Activated CD4-positive, alpha-beta T cell treated with anti-CD3 and anti-CD28 coated beads, Interleukin-2, amount 50 U/mL, for 4 hours (primary cell): Measurements from ENCODE around the gene GCN1.
"Not testable (repeated sequence)": the region's sequence is repeated elsewhere in the genome, so short reads cannot be mapped to it uniquely, and the experiment has no call there.

Source experiments
- DNase-seq, 2 experiments: peaks; one replicate each; pipeline ENCODE4 v3.0.0-alpha.2; 2020

Gene GCN1

DNA sequence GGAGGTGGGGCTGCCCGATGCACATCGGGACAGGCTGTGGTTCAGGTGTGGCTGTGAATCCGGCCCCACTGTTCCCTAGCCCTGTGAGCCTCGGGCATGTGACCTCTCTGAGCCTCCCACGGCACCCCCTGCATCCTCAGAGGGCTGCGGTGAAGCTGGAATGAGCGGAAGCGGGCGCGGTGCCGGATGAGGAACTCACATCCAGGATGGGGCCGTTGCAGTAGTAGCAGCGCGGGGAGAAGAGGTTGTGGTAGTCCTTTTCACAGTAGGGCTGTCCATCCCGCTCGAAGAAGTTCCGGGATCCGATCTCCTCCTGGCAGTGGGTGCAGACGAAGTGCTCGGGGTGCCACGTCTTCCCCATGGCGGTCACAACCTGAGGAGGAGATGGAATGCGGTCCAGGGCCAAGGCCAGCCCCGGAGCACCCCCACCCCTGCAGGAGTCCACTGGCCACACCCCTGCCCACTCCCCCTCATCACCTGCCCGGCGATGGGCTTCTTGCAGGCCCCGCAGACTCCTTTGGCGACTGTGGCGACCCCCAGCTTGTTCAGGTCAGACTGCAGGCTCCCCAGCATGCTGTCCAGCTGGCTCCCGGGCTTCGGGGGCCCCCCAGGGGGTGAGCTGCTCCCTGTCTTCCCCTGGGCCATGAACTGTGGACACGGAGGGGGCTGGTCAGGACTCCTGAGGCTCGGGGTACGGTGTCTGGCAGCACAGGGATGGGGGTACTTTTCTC lies 20.3 kb upstream of the GCN1 start:
- no peak for DNase-seq

GRCh38 chr12:120213758-120214157 lies 19.2 kb upstream of the GCN1 start:
- no peak for DNase-seq

DNA sequence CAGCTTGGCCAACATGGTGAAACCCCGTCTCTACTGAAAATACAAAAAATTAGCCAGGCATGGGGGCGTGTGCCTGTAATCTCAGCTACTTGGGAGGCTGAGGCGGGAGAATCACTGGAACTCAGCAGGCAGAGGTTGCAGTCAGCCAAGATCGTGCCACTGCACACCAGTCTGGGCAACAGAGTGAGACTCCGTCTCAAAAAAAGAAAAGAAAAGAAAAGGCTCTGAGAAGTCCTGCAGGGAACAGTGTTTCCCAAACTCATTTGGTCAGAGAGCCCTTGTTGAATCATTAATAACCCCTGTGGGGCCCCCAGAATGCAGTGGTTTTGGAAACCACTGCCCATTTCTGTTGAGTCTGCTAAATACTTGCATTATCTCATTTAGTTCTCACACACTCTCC lies 18.7 kb upstream of the GCN1 start:
- not testable (repeated sequence) for DNase-seq

- DNase-seq = no peak
Observed at GRCh38 chr12:120212301-120212700, 17.8 kb upstream of the GCN1 start.

- DNase-seq = no peak
Observed at GRCh38 chr12:120211904-120212283, 17.4 kb upstream of the GCN1 start.

- no peak for DNase-seq
Observed at GRCh38 chr12:120211243-120211903, 16.9 kb upstream of the GCN1 start.

DNA sequence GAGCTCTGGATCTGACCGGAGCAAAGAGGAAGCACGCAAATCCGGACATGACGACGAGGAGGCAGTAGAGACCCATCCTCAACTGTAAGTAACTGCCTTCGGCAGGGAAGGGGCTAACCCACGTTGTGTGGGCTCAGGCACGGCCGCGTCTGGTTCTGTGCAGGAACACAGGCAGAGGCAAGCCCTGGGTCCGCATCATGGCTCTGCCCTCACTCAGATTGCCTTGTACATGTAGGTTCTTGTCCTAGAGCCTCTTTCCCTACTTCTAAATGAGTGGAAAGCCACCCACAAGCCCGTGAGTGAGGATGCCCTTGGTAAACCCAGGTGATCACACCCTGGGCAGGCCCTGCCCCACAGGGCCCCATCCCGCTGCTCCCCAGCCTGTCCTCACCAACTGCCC lies 15.3 kb upstream of the GCN1 start:
- no peak for DNase-seq

GRCh38 chr12:120207227-120207626 lies 12.7 kb upstream of the GCN1 start:
- no peak for DNase-seq

- DNase-seq = not testable (repeated sequence)
Observed at GRCh38 chr12:120206781-120207180, 12.3 kb upstream of the GCN1 start.

GRCh38 chr12:120206228-120206627 lies 11.7 kb upstream of the GCN1 start:
- DNase-seq = no peak

GRCh38 chr12:120204171-120204570 lies 9.7 kb upstream of the GCN1 start:
- no peak for DNase-seq

DNA sequence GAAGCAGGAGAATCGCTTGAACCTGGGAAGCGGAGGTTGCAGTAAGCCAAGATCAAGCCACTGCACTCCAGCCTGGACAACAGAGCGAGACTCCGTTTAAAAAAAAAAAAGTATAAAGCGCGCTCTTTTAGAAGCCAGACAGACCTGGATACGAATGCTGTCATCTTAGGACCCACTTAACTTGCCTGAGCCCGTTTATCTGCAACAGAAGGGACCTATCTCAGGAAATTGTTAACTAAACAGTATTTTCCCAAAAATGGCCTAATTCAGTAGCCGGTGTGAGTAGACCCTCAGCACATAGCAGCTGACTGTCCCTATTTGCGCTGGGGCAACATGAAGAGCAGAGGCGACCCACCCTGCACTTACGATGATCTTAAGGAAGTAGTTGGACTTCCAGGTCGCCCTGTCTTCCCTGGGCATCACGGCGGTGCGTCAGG lies 5.9 kb upstream of the GCN1 start:
- no peak for DNase-seq

GRCh38 chr12:120199595-120200306 lies 5.2 kb upstream of the GCN1 start:
- peak; percentile 31 to 38 for DNase-seq

- DNase-seq = no peak
Observed at GRCh38 chr12:120199025-120199424, 4.5 kb upstream of the GCN1 start.

- no peak for DNase-seq
Observed at GRCh38 chr12:120197542-120197887, 3.0 kb upstream of the GCN1 start.

DNA sequence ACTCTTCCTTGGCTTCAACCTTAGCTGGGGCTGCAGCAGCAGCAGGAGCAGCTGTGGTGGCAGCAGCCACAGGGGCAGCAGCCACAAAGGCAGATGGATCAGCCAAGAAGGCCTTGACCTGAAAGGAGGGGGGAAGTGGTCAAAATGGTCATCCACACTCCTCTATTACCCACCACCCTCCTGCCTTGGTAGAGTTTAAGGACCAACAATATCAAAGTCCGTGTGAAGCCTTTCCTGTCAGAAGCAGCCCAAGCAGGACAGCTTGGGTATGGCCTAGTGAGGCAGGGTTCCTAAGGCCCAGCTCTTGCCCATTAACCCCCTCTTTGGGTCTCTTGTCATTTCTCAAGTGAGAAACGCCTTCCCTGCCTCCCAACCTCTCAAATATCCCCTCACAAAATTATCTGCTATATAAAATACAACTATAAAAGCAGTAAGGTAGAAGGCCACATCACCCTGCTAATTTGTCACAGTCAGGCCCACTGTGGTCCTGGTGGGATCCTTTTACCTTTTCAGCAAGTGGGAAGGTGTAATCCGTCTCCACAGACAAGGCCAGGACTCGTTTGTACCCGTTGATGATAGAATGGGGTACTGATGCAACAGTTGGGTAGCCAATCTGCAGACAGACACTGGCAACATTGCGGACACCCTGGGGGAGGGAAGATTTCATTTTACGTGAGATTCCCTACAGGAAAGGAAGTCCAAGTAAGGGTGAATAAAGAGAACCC lies 2.5 kb upstream of the GCN1 start:
- DNase-seq = not testable (repeated sequence)

DNA sequence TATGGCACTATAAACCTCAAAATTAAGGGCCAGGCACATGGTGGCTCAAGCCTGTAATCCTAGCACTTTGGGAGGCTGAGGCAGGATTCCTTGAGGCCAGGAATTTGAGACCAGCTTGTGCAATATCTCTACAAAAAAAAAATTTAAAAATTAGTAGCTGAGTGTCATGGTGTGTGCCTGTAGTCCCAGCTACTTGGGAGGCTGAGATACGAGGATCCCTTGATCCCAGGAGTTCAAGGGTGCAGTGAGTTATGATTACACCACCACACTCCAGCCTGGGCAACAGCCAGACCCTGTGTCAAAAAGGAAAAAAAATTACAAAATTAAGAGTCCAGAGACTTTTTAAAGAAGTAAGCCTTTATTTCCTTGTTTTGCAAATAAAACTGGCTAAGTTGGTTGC lies 1.8 kb upstream of the GCN1 start:
- no peak for DNase-seq

DNA sequence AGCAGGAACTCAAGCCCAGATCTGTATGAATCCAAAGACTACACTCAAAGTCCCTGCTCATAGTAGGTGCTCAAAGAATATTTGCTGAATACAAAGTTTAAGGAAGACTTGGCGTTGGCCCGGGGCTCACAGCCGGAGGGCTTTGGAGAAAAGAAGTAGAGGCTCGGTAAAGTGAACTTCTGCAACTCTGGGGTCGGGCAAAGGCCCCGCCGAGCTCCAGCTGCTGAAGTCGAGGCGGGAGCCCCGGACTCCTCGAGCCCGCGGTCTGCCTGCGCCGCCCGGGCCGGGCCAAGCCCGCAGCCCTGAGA lies 335 bp downstream of the GCN1 start:
- no peak for DNase-seq

GRCh38 chr12:120193286-120193685 lies 1.2 kb downstream of the GCN1 start:
- DNase-seq = not testable (repeated sequence)

- no peak for DNase-seq
Observed at GRCh38 chr12:120190985-120191480, 3.5 kb downstream of the GCN1 start.

DNA sequence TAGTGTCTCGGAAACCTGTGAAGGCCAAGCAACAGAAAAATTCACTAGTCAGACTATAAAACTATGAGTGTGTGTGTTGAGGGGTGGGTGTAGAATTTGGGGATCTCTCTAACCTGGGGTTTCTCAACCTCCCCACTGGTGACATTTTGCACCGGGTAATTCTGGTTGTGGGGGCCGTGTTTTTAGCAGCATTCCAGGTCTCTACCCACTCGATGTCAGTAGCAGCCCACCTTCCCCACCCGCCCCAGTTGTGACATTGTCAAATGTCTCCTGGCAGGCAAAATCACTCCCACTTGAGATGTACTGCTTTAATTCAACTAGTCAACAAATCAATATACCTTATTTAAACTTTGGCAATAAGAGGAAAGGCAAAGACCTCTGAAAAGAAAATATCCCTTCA lies 4.1 kb downstream of the GCN1 start:
- DNase-seq = no peak

DNA sequence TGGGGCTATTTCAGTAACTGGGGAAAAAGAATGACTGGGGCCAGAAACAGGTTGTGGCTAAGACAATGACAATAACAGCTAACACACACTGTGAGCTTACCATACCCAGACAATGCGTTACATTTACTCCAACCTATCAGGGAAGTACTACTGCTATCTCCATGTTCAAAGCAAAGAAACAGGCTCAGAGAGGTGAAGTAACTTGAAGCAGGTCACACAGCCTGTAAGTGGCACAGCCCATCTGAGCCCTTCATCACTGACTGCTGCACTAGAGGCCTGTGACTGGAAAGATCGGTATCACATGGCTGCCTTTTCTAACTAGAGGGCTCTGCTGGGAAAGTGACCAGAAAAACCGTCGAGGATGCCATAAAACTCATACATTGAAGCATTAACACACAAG lies 7.9 kb downstream of the GCN1 start:
- DNase-seq = no peak

GRCh38 chr12:120183211-120183631 lies 11.3 kb downstream of the GCN1 start:
- no peak for DNase-seq
